ENCODE measurements around the gene ASIC2. TPM values are rescaled to one million over a fixed set of nuclear protein-coding genes. Genes with fewer than 3 reads are reported as not detected.

ASIC2 gene
- total and polyA plus RNA-seq, 9 of the 15 experiments (the other 6 are each of a cell fraction or from before 2014, with no cell fraction given), result not detected

- H3K9me3 ChIP-seq (replicated peaks; ENCODE audit: control insufficient read depth, insufficient read depth, low read depth, low read length), result no peaks in the 10 kb centered on the region
- no peak overlapping the region for H3K4me3 ChIP-seq
- H3K27me3 ChIP-seq (ENCODE audit: control insufficient read depth in 2 of 2, insufficient read depth in 2 of 2, low read length in 2 of 2), result no peaks in the 10 kb centered on the region
- H3K36me3 ChIP-seq (ENCODE audit: control insufficient read depth, insufficient read depth, low read length), result no peaks in the 10 kb centered on the region
- H3K9ac ChIP-seq (ENCODE audit: insufficient read depth in 1 of 2, low read depth in 2 of 2, low read length in 2 of 2), result no peak overlapping the region
- no peak overlapping the region for H3K4me2 ChIP-seq (ENCODE audit: insufficient read depth, low read length)
- DNase-seq (ENCODE audit: extremely low read depth in 1 of 4, low spot score in 3 of 4) (peak in 3 of 4 experiments; percentile 9 to 23 (median 17)), FAIRE-seq (no peak), ATAC-seq (peak; percentile 58; the same call in 2 of the 3 replicates)
- no peak overlapping the region for H2AFZ ChIP-seq (ENCODE audit: low read depth, low read length)
- 0% methylated on average over 5 of the region's 5 CpGs for WGBS (ENCODE audit: insufficient coverage, low coverage, missing lambda C conversion rate)
- no TSS peak for BruUV-seq (replicated peaks)
- POLR2A ChIA-PET, result interaction anchor here (0.6 kb wide), 1 partner anchor 8 kb away, joined by 3 read pairs; no protein-coding TSS in a partner anchor
- intact Hi-C loops (cut with micrococcal nuclease), result no loop called here
- H3K79me2 ChIP-seq (ENCODE audit: control insufficient read depth, insufficient read depth, low read length), result no peaks in the 10 kb centered on the region
- CTCF ChIA-PET (ENCODE audit: low intra/inter-chr PET ratio), result no interaction called here
- in situ Hi-C loops (cut with MboI), result no loop called here
- no peaks in the 10 kb centered on the region for H3K9me1 ChIP-seq (ENCODE audit: control insufficient read depth, insufficient read depth, low read length)
- TF ChIP-seq, protein P1, sequence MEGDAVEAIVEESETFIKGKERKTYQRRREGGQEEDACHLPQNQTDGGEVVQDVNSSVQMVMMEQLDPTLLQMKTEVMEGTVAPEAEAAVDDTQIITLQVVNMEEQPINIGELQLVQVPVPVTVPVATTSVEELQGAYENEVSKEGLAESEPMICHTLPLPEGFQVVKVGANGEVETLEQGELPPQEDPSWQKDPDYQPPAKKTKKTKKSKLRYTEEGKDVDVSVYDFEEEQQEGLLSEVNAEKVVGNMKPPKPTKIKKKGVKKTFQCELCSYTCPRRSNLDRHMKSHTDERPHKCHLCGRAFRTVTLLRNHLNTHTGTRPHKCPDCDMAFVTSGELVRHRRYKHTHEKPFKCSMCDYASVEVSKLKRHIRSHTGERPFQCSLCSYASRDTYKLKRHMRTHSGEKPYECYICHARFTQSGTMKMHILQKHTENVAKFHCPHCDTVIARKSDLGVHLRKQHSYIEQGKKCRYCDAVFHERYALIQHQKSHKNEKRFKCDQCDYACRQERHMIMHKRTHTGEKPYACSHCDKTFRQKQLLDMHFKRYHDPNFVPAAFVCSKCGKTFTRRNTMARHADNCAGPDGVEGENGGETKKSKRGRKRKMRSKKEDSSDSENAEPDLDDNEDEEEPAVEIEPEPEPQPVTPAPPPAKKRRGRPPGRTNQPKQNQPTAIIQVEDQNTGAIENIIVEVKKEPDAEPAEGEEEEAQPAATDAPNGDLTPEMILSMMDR (IDR thresholded peaks at IDR 0.05 in 2 of 3, conservative IDR thresholded peaks at IDR 0.05 in 1 of 3; ENCODE audit: insufficient read depth in 2 of 3, low read depth in 1 of 3, low read length in 3 of 3), result peak; percentile 18 to 22 (median 22); a peak in 2 of 6 replicates
- no peak for TF ChIP-seq KHSRP (IDR thresholded peaks at IDR 0.05)
- no peak for TF ChIP-seq POLR2G (IDR thresholded peaks at IDR 0.05; ENCODE audit: low read depth, low read length)
- TF ChIP-seq ZNF12 (CRISPR knock-in tag; IDR thresholded peaks at IDR 0.05), result no peak
- no peak for TF ChIP-seq HMBOX1 (IDR thresholded peaks at IDR 0.05)
- no peak for TF ChIP-seq NCOA1 (IDR thresholded peaks at IDR 0.05; ENCODE audit: low read depth)
- no peak overlapping the region for H3K27ac ChIP-seq (ENCODE audit: extremely low read depth, low read depth, low read length)
- H4K20me1 ChIP-seq (replicated peaks; ENCODE audit: control insufficient read depth, insufficient read depth, low read length), result no peaks in the 10 kb centered on the region
- H3K4me1 ChIP-seq (replicated peaks in 1 of 2; ENCODE audit: control insufficient read depth in 2 of 2, insufficient read depth in 2 of 2, low read length in 2 of 2), result no peaks in the 10 kb centered on the region
Observed at GRCh38 chr17:33335491-33336173, 42.5 kb upstream of the ASIC2 start.
